ENCODE measurements around the gene IL22. TPM values are rescaled to one million over a fixed set of nuclear protein-coding genes. Genes with fewer than 3 reads are reported as not detected.

The IL22 gene
- total and polyA plus RNA-seq, 8 donors, result 0.15 TPM; not detected in 7

DNA sequence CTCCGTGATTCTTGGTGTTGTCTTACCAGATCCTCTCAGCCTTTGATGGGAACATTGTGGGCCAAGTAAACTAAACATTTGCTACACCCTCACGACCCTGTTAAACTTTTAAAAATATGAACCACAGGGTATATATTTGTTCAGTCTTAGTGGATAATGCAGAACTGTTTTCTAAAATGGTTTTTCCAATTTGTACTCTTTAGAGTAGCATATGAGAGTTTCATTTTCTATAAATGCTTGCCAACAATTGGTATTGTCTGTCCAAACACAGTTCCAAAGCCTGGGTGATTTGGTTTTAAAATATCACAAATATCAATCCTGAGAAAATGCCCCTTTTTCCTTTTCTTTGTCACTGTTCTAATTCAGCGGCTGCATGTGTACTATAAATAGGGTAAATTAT, 6.7 kb upstream of the IL22 start:
- no peak overlapping the region for H3K27ac ChIP-seq
- H3K27me3 ChIP-seq, result no peaks in the 10 kb centered on the region
- DNase-seq, result no peak
- no peaks in the 10 kb centered on the region for H3K9me3 ChIP-seq
- no peak overlapping the region for H3K4me3 ChIP-seq
- H3K36me3 ChIP-seq, result no peaks in the 10 kb centered on the region
- TF ChIP-seq, protein P1, sequence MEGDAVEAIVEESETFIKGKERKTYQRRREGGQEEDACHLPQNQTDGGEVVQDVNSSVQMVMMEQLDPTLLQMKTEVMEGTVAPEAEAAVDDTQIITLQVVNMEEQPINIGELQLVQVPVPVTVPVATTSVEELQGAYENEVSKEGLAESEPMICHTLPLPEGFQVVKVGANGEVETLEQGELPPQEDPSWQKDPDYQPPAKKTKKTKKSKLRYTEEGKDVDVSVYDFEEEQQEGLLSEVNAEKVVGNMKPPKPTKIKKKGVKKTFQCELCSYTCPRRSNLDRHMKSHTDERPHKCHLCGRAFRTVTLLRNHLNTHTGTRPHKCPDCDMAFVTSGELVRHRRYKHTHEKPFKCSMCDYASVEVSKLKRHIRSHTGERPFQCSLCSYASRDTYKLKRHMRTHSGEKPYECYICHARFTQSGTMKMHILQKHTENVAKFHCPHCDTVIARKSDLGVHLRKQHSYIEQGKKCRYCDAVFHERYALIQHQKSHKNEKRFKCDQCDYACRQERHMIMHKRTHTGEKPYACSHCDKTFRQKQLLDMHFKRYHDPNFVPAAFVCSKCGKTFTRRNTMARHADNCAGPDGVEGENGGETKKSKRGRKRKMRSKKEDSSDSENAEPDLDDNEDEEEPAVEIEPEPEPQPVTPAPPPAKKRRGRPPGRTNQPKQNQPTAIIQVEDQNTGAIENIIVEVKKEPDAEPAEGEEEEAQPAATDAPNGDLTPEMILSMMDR (IDR thresholded peaks at IDR 0.05), result no peak
- TF ChIP-seq POLR2AphosphoS5 (IDR thresholded peaks at IDR 0.05) (no peak), POLR2A (IDR thresholded peaks at IDR 0.05) (no peak), EP300 (IDR thresholded peaks at IDR 0.05) (no peak)
- intact Hi-C loops (cut with DNase I; ENCODE audit: low total_unique reads), result no loop called here
- 69 to 73% (median 69%) methylated on average over 3 of the region's 3 CpGs for WGBS, 5 donors
- H3K4me1 ChIP-seq, result no peaks in the 10 kb centered on the region

DNA sequence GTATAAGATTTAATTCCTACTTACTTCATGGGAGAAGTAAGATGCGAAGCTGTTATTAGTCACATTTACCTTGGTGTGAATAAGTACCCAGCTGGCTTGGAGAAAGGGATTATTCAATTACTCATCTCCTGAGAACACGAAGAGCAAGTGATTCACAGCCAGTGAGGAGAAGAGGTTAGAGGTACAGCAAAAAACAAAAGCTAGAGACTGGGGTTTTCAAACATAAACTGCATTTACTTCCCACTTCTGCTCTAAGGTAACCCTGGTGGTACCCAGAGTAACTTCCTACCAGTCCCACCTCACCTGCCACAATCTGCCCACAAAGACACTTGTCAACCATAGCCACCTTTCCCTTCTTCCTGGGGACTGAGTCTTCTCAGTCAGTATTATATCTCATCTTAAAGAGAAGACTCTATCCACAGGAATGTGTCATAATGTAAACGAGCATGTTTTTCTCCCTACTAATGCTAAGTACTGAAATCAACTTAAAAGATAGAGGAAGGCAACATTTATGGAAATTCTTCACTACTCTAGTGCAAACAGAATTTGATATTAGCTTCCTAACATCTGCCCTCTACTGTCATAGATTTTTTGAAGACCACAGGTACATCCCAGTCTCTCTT, 6.0 kb upstream of the IL22 start:
- Histone ChIP-seq H3K4me1 (no peaks in the 10 kb centered on the region), H3K9me3 (no peaks in the 10 kb centered on the region), H3K27ac (no peak overlapping the region), H3K27me3 (no peaks in the 10 kb centered on the region), H3K4me3 (no peak overlapping the region), H3K36me3 (no peaks in the 10 kb centered on the region)
- DNase-seq, result no peak
- intact Hi-C loops (cut with DNase I; ENCODE audit: low total_unique reads), result no loop called here
- WGBS, 5 donors, result 66 to 74% (median 66%) methylated on average over 3 of the region's 3 CpGs
- TF ChIP-seq POLR2A (IDR thresholded peaks at IDR 0.05) (no peak), POLR2AphosphoS5 (IDR thresholded peaks at IDR 0.05) (no peak), EP300 (IDR thresholded peaks at IDR 0.05) (no peak)
- TF ChIP-seq, protein P1 (IDR thresholded peaks at IDR 0.05), result no peak

DNA sequence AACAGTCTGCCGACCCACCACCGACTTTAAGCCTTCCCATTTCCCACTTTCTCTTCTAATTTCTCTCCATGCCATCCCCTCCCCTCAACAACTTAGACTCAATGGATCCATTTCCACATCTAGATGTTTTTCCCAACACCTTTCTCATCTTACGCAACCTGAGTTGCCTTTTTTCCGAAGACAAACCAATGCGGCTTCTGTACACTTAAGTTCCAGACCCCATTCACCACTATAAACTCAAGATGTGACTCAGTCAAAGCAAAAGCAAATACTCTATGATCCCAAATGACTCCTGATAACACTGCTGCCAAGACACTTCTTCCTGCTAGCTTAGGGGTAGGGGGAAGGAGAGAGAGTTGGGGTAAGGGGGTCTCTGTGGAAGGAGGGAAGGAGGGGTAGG, 1.3 kb downstream of the IL22 start:
- intact Hi-C loops (cut with DNase I; ENCODE audit: low total_unique reads), result no loop called here
- no peak for DNase-seq
- Histone ChIP-seq H3K4me1 (no peaks in the 10 kb centered on the region), H3K27ac (no peak overlapping the region), H3K36me3 (no peaks in the 10 kb centered on the region), H3K9me3 (no peaks in the 10 kb centered on the region), H3K27me3 (peaks cover 0 to 3% (median 0%) of the 10 kb centered on the region in 3 donors), H3K4me3 (no peak overlapping the region)
- TF ChIP-seq POLR2AphosphoS5 (IDR thresholded peaks at IDR 0.05) (no peak), POLR2A (IDR thresholded peaks at IDR 0.05) (no peak), EP300 (IDR thresholded peaks at IDR 0.05) (no peak)
- TF ChIP-seq, protein P1 (IDR thresholded peaks at IDR 0.05), result no peak
- WGBS, 5 donors, result 88 to 91% (median 90%) methylated on average over 5 of the region's 5 CpGs

DNA sequence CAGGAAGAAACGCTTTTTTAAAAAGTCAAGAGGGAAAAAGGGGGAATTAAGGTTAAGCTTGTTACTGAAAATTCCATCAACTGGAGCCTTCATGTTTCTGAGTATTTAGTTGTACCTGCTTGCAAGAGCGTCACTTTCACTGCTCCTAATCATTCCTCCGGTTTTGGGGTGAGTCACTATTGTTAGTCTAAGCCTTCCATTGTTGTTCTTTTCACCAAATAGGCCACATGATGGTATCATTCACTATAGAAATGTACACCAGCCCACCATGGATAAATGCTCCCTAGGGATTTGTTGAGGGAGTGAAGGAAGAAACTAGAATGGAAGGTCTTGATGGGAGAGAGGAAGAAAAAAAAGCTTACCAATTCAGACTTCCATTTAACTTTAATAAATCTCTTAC, 3.0 kb downstream of the IL22 start:
- H3K27ac ChIP-seq, result no peak overlapping the region
- 57 to 78% (median 70%) methylated on average over 3 of the region's 3 CpGs for WGBS, 5 donors
- no peaks in the 10 kb centered on the region for H3K36me3 ChIP-seq
- intact Hi-C loops (cut with DNase I; ENCODE audit: low total_unique reads), result no loop called here
- TF ChIP-seq POLR2AphosphoS5 (IDR thresholded peaks at IDR 0.05), result no peak
- no peak for TF ChIP-seq EP300 (IDR thresholded peaks at IDR 0.05)
- no peak for TF ChIP-seq POLR2A (IDR thresholded peaks at IDR 0.05)
- TF ChIP-seq, protein P1 (IDR thresholded peaks at IDR 0.05), result no peak
- peaks cover 3 to 10% (median 5%) of the 10 kb centered on the region in 4 donors for H3K4me1 ChIP-seq
- H3K4me3 ChIP-seq, result no peak overlapping the region
- peaks cover 0 to 3% (median 0%) of the 10 kb centered on the region in 3 donors for H3K27me3 ChIP-seq
- H3K9me3 ChIP-seq, result no peaks in the 10 kb centered on the region
- no peak for DNase-seq

All from stomach (tissue), 9 donors.